Osteoblast (primary cell): ENCODE data around the gene TMEM132C. TPM values are rescaled to one million over a fixed set of nuclear protein-coding genes. Genes with fewer than 3 reads are reported as not detected.

Experiments used
- DNase-seq: peaks from one replicate; pipeline ENCODE4 v3.0.0; 2011; ENCODE audit warnings: low spot score, mixed read lengths; ENCODE audit not compliant: insufficient read length; ENCODE audit errors: missing footprints
- H2AFZ ChIP-seq: 2 replicates; pipeline ENCODE4 v1.6.0; 2011; ENCODE audit warnings: mild to moderate bottlenecking, low read length
- H3K27ac ChIP-seq: 2 replicates; pipeline ENCODE4 v1.5.1; 2011; ENCODE audit warnings: mild to moderate bottlenecking, low read depth, low read length, moderate library complexity
- H3K27me3 ChIP-seq: 2 replicates; pipeline ENCODE4 v1.6.0; 2012; ENCODE audit warnings: mild to moderate bottlenecking, control low read depth, inconsistent platforms, low read length, moderate library complexity; ENCODE audit not compliant: insufficient read depth
- H3K36me3 ChIP-seq: 2 replicates; pipeline ENCODE4 v1.5.1; 2011; ENCODE audit warnings: mild to moderate bottlenecking, low read length, control low read depth, moderate library complexity; ENCODE audit not compliant: insufficient read depth
- H3K4me1 ChIP-seq: 2 replicates; pipeline ENCODE4 v1.5.1; 2011; ENCODE audit warnings: mild to moderate bottlenecking, low read length, control low read depth, moderate library complexity; ENCODE audit not compliant: insufficient read depth
- H3K4me2 ChIP-seq: 2 replicates; pipeline ENCODE4 v1.6.0; 2011; ENCODE audit warnings: mild to moderate bottlenecking, low read length; ENCODE audit not compliant: insufficient read depth
- H3K4me3 ChIP-seq: fragments of 200-600 bp; sonication (generic); 3 replicates; pipeline ENCODE4 v1.5.1; 2012; ENCODE audit warnings: mild to moderate bottlenecking, low read length, inconsistent platforms; ENCODE audit not compliant: insufficient read depth
- H3K79me2 ChIP-seq: 2 replicates; pipeline ENCODE4 v1.6.0; 2012; ENCODE audit warnings: mild to moderate bottlenecking, low read length, control low read depth, inconsistent platforms; ENCODE audit not compliant: insufficient read depth
- H3K9me3 ChIP-seq: 2 replicates; pipeline ENCODE4 v1.5.1; 2011; ENCODE audit warnings: low read depth, low read length, control low read depth
- H4K20me1 ChIP-seq: 2 replicates; pipeline ENCODE4 v1.6.0; 2012; ENCODE audit warnings: mild to moderate bottlenecking, low read length, control low read depth; ENCODE audit not compliant: insufficient read depth
- CTCF ChIP-seq: IDR thresholded peaks from 2 replicates; pipeline ENCODE4 v1.5.1; 2011; ENCODE audit warnings: mild to moderate bottlenecking, low read depth, low read length, moderate library complexity; ENCODE audit errors: extremely low read depth
- total RNA-seq: library from RNA; depleted of rRNA; stranded (reverse); fragments of >200 nt; gene quantifications from 2 replicates; pipeline ENCODE4 v1.2.3, GENCODE V29; 2012

Gene TMEM132C
- total RNA-seq: not detected in 2 replicates

DNA sequence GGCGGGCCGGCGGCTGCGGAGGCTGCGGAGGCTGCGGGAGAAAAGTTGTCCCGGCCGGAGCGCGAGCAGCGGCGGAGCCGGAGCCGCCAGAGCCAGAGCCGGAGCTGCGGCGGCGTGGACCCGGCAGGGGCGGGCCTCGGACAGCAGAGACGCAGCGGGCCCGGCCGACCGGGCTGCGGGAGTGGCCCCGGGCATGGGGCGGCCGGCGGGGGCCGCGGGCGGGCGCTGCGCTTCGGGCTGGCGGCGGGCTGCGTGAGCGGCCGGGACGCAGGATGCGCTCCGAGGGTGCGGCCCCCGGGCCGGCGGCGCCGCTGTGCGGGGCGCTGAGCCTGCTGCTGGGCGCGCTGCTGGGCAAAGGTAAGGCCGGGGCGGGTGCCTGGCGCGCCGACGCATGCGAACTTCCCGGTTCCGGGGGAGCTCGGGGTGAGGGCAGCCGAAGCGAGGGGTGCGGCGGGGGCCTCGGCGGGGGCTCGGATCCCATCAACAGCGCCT lies at the start of gene TMEM132C:
TMEM132C (plus strand) TSS at position 40 of the 492 bp plus-strand sequence; CDS start at position 273, 233 bp downstream.
- Histone ChIP-seq H3K4me1 (no peaks in the 10 kb centered on the region), H3K79me2 (no peaks in the 10 kb centered on the region), H3K9me3 (no peaks in the 10 kb centered on the region), H3K36me3 (no peaks in the 10 kb centered on the region), H2AFZ (no peak within 1 kb of the TSS), H3K27me3 (no peaks in the 10 kb centered on the region), H3K4me2 (no peak within 1 kb of the TSS), H3K27ac (no peak within 1 kb of the TSS), H3K4me3 (no peak within 1 kb of the TSS), H4K20me1 (no peaks in the 10 kb centered on the region)
- TF ChIP-seq CTCF: no peak
- DNase-seq: peak; percentile 74

DNA sequence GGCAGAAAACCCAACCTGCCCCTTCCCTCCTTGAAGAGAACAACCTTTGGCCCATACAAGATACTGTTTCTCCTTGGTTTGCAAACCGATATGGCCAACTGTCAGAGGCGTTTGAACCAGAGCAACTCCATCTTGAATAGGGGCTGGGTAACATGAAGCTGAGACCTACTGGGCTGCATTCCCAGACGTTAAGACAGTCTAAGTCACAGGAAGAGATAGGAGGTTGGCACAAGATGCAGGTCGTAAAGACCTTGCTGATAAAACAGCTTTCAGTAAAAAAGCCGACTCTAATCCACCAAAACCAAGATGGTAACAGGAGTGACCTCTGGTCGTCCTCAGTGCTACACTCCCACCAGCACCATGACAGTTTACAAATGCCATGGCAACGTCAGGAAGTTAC lies 42.7 kb upstream of the TMEM132C start:
- H3K27me3 ChIP-seq: no peaks in the 10 kb centered on the region
- no peak overlapping the region for H3K27ac ChIP-seq
- H4K20me1 ChIP-seq: no peaks in the 10 kb centered on the region
- H3K36me3 ChIP-seq: no peaks in the 10 kb centered on the region
- no peaks in the 10 kb centered on the region for H3K4me1 ChIP-seq
- H3K79me2 ChIP-seq: no peaks in the 10 kb centered on the region
- H2AFZ ChIP-seq: no peak overlapping the region
- no peak for TF ChIP-seq CTCF
- peaks cover 2% of the 10 kb centered on the region for H3K9me3 ChIP-seq
- no peak overlapping the region for H3K4me2 ChIP-seq
- H3K4me3 ChIP-seq: no peak overlapping the region
- DNase-seq: no peak

DNA sequence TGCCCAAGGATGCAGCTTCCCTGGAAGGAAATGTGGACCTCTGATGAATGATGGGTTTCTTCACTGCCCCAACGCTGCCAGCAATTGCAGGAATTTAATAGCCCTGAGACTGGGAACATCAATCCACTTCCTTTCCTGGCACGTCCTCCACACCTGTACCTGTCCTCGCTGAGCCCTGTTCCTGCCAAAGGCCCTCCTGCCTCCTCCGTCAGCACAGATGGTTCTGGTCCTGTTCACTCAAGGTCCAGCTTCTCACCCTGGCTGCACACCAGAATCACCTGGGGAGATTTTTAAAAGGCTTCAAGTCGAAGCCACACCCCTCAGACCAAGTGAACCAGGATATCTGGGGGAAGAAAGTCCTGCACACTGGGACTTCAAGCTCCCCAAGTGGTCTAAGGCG lies 38.4 kb upstream of the TMEM132C start:
- no peak overlapping the region for H3K4me2 ChIP-seq
- TF ChIP-seq CTCF: no peak
- H3K27ac ChIP-seq: no peak overlapping the region
- H3K27me3 ChIP-seq: no peaks in the 10 kb centered on the region
- no peaks in the 10 kb centered on the region for H3K36me3 ChIP-seq
- no peaks in the 10 kb centered on the region for H3K4me1 ChIP-seq
- peaks cover 2% of the 10 kb centered on the region for H3K9me3 ChIP-seq
- no peak for DNase-seq
- no peak overlapping the region for H3K4me3 ChIP-seq
- no peak overlapping the region for H2AFZ ChIP-seq
- no peaks in the 10 kb centered on the region for H4K20me1 ChIP-seq
- no peaks in the 10 kb centered on the region for H3K79me2 ChIP-seq

DNA sequence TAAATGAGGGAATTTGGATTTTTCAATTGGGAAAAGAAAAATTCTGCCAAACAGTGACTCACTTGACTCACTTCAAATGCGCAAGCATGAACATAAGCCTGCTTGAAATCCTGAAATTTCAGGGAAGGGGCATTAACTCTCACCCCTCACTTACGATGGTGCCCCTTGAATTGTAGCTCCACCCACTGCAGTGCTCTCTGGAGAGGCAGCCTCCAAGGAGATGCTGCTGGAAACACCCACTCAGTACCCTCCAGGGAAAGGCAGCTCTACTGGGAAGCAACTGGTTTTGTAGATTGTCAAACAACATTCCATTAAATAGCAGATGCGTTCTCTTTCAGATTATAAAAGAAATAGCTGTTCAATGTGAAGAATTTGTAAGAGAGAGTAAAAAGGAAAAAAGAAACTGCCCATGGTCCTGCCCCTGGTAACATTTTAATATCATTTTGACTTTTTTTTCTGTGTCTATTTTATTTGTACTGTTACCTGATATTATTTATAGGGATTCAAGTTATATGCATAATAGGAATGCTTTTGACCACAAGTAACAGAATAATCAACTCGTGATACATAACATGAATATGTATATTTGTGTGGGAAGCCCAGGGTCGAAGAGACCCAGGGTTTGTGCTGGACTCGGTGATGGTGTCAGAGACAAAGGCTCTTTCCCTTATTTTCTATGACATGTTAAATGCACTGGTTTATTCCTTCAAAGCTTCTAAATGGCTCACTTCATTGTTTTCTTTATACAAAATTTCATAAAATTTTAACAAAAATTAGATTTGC lies 31.1 kb upstream of the TMEM132C start:
- Histone ChIP-seq H3K79me2 (no peaks in the 10 kb centered on the region), H3K27me3 (no peaks in the 10 kb centered on the region), H2AFZ (no peak overlapping the region), H3K9me3 (peaks cover 2% of the 10 kb centered on the region), H3K4me2 (no peak overlapping the region), H4K20me1 (no peaks in the 10 kb centered on the region), H3K27ac (no peak overlapping the region), H3K4me1 (no peaks in the 10 kb centered on the region), H3K4me3 (no peak overlapping the region), H3K36me3 (no peaks in the 10 kb centered on the region)
- no peak for DNase-seq
- no peak for TF ChIP-seq CTCF
